Body of pancreas (tissue), 4 donors: Measurements from ENCODE around the gene SIPA1. TPM values are rescaled to one million over a fixed set of nuclear protein-coding genes. Genes with fewer than 3 reads are reported as not detected.

Experiments used
- ATAC-seq: fragments of 150-250 bp; one replicate; pipeline ENCODE4 v1.9.1; 2016
- DNase-seq, 4 donors: peaks; one replicate each; pipeline ENCODE4 v3.0.0-alpha.2; 2019
- H3K27ac ChIP-seq, 4 donors: fragments of 200-600 bp; sonication (generic); 1 replicate in 3 of 4; 2 replicates in 1 of 4; pipeline versions ENCODE4 v1.5.1 to v1.6.1; 2016 to 2019; ENCODE audit warnings: mild to moderate bottlenecking in 1 of 4, mixed read lengths in 1 of 4, moderate library complexity in 1 of 4
- H3K27me3 ChIP-seq, 2 donors: fragments of 200-600 bp; sonication (generic); one replicate each; pipeline ENCODE4 v1.6.0; 2016; ENCODE audit warnings: mild to moderate bottlenecking in 1 of 2
- H3K36me3 ChIP-seq, 2 donors: fragments of 200-600 bp; sonication (generic); replicated peaks in 1 of 2; 2 replicates each; pipeline ENCODE4 v1.5.1; 2016; ENCODE audit warnings: low read depth in 2 of 2; ENCODE audit not compliant: insufficient read depth in 1 of 2
- H3K4me1 ChIP-seq: fragments of 200-600 bp; sonication (generic); one replicate; pipeline ENCODE4 v1.6.0; 2016
- H3K4me3 ChIP-seq, 2 donors: fragments of 200-600 bp; sonication (generic); 1 replicate in 1 of 2; 2 replicates in 1 of 2; pipeline ENCODE4 v1.5.1; 2016 to 2019
- H3K9me3 ChIP-seq, 3 donors: fragments of 200-600 bp; sonication (generic); 1 replicate in 2 of 3; 2 replicates in 1 of 3; pipeline ENCODE4 v1.5.1; 2016
- CTCF ChIP-seq, 7 experiments: fragments of 450-650 bp in 4 of 7; fragments of 200-600 bp in 3 of 7; sonication (generic) in 3 of 7; IDR thresholded peaks; one replicate each; pipeline ENCODE4 v1.5.1; 2016 to 2019; ENCODE audit warnings: antibody characterized with exemption in 7 of 7
- POLR2A ChIP-seq, 3 donors: fragments of 450-650 bp; IDR thresholded peaks; one replicate each; pipeline ENCODE4 v1.6.1; 2016; ENCODE audit warnings: antibody characterized with exemption in 3 of 3, mild to moderate bottlenecking in 2 of 3
- WGBS, 2 donors: methylation state at CpG; one replicate each; pipeline ENCODE4 v1.1.5; 2017; 5-methylcytosine and 5-hydroxymethylcytosine counted together
- intact Hi-C: fragments of 100-400 bp; cut with DNase I; formaldehyde crosslinking; loops from one replicate; pipeline ENCODE4 v1.15.1; 2023
- total RNA-seq, 2 donors: library from RNA; depleted of rRNA; stranded (reverse); fragments of >200 nt; gene quantifications; one replicate each; pipeline ENCODE4 v1.1.0, GENCODE V29; 2016

SIPA1 gene
- total RNA-seq, 2 donors from 2014 or later, result 23.6 to 29.3 TPM

- WGBS, 2 donors, result 90 to 92% methylated on average over 18 to 29 of the region's 29 CpGs
- Histone ChIP-seq H3K4me1 (peaks cover 18% of the 10 kb centered on the region), H3K4me3 (no peak overlapping the region), H3K27me3 (no peaks in the 10 kb centered on the region), H3K36me3 (peaks cover 15 to 21% of the 10 kb centered on the region in 2 donors), H3K9me3 (no peaks in the 10 kb centered on the region), H3K27ac (no peak overlapping the region)
- no peak for ATAC-seq
- DNase-seq, result no peak
- intact Hi-C loops, result no loop called here
- TF ChIP-seq CTCF (IDR thresholded peaks at IDR 0.05), result no peak
- no peak for TF ChIP-seq POLR2A (IDR thresholded peaks at IDR 0.05)
These were observed 18.5 kb upstream of the SIPA1 start for GRCh38 chr11:65619281-65619928.

DNA sequence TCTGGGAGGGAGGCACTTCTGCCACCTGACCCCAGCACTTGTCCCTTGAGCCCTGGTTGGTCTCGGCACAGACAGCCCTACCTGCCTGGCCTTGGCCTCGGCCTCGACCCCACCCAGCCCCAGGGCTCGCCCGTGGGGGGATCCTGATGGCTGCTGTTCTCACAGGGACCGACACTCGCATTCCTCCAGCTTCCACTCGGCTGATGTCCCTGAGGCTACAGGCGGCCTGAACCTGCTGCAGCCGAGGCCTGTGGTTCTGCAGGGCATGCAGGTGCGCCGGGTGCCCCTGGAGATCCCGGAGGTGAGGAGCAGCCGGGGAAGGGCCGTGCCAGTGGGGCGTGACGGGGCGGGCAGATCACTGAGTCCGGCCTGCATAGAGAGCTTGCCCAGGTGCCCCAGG is 17.2 kb upstream of the SIPA1 start:
- ATAC-seq (no peak), DNase-seq (no peak)
- intact Hi-C loops, result no loop called here
- Histone ChIP-seq H3K4me1 (peaks cover 18% of the 10 kb centered on the region), H3K9me3 (no peaks in the 10 kb centered on the region), H3K36me3 (peaks cover 19 to 21% of the 10 kb centered on the region in 2 donors), H3K4me3 (no peak overlapping the region), H3K27ac (no peak overlapping the region), H3K27me3 (no peaks in the 10 kb centered on the region)
- whole genome bisulfite sequencing, 2 donors, result 92% methylated on average over 5 to 19 of the region's 19 CpGs
- TF ChIP-seq POLR2A (IDR thresholded peaks at IDR 0.05) (no peak), CTCF (IDR thresholded peaks at IDR 0.05) (no peak)

DNA sequence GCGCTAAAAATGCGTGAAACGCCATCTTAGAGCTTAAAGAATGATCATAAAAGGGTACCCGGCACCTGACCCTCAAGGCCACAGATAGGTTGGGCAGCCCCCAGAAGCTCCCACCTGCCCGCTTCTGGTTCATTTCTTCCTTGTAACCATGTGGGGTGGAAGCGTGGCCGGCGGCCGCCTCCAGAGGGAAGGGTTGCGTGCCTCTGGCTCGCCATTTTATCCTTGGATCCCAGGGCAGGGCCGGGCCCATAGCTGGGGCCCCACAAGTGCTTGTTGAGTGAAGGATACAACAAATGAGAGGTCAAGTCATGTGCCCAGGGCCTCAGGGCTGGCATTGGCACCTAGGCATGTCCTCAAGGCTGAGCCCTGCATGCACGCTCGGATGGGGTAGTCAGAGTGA is 16.4 kb upstream of the SIPA1 start:
- H3K4me1 ChIP-seq, result peaks cover 13% of the 10 kb centered on the region
- 89 to 96% methylated on average over 4 to 14 of the region's 14 CpGs for WGBS, 2 donors
- TF ChIP-seq CTCF (IDR thresholded peaks at IDR 0.05) (no peak), POLR2A (IDR thresholded peaks at IDR 0.05) (no peak)
- intact Hi-C loops, result no loop called here
- H3K27me3 ChIP-seq, result no peaks in the 10 kb centered on the region
- H3K4me3 ChIP-seq, result no peak overlapping the region
- no peaks in the 10 kb centered on the region for H3K9me3 ChIP-seq
- no peak for DNase-seq
- no peak for ATAC-seq
- H3K27ac ChIP-seq, result no peak overlapping the region
- H3K36me3 ChIP-seq, result peaks cover 21% of the 10 kb centered on the region in 2 donors

- Histone ChIP-seq H3K4me3 (no peak overlapping the region), H3K27me3 (no peaks in the 10 kb centered on the region), H3K9me3 (no peaks in the 10 kb centered on the region), H3K27ac (no peak overlapping the region), H3K36me3 (peaks cover 21 to 25% of the 10 kb centered on the region in 2 donors), H3K4me1 (peaks cover 7% of the 10 kb centered on the region)
- no peak for TF ChIP-seq POLR2A (IDR thresholded peaks at IDR 0.05)
- TF ChIP-seq CTCF (IDR thresholded peaks at IDR 0.05), result no peak
- DNase-seq, result no peak
- ATAC-seq, result no peak
- 84 to 95% methylated on average over 5 to 15 of the region's 16 CpGs for WGBS, 2 donors
- intact Hi-C loops, result no loop called here
These were observed 15.9 kb upstream of the SIPA1 start for GRCh38 chr11:65622011-65622410.

DNA sequence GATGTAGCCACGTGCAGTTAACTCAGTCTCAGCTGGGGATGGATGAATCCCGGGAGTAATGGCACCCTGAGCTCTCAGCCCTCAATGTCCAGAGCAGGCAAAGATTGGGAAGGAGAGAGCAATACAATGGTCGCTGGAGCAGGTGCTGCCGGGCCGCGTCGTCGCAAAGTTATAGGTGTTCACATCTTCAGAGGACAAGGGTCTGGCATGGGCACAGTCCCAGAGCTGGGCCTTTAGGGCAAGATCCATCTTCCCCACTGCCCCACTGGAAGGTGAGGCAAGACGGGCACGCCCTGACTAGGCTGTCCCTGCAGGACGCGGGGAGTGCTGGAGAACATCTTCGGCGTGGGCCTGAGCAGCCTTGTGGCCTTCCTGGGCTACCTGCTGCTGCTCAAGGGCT is 14.7 kb upstream of the SIPA1 start:
- Histone ChIP-seq H3K36me3 (peaks cover 17 to 30% of the 10 kb centered on the region in 2 donors), H3K9me3 (no peaks in the 10 kb centered on the region), H3K27me3 (no peaks in the 10 kb centered on the region), H3K27ac (no peak overlapping the region), H3K4me1 (no peaks in the 10 kb centered on the region), H3K4me3 (no peak overlapping the region)
- intact Hi-C loops, result no loop called here
- no peak for TF ChIP-seq CTCF (IDR thresholded peaks at IDR 0.05)
- ATAC-seq (no peak), DNase-seq (no peak)
- 94 to 95% methylated on average over 9 to 14 of the region's 14 CpGs for WGBS, 2 donors
